GM12878 (cell line): ENCODE results near the gene E2F2. TPM values are rescaled to one million over a fixed set of nuclear protein-coding genes. Genes with fewer than 3 reads are reported as not detected.
A peak's percentile ranks its signal among the peaks of the same experiment; 100 is the strongest.

Experiments used
- BCL11A ChIP-seq: IDR thresholded peaks from 2 replicates; pipeline ENCODE4 v1.6.1; 2011; ENCODE audit warnings: low read depth, low read length
- CHD4 ChIP-seq: fragments of 200-600 bp; sonication (generic); IDR thresholded peaks from 2 replicates; pipeline ENCODE4 v1.6.1; 2016; ENCODE audit warnings: mild to moderate bottlenecking
- ETV6 ChIP-seq, 2 experiments: fragments of 450-650 bp in 1 of 2; IDR thresholded peaks in 1 of 2; conservative IDR thresholded peaks in 1 of 2; 2 replicates each; pipeline ENCODE4 v1.6.1; 2014; ENCODE audit warnings: antibody characterized with exemption in 1 of 2, borderline replicate concordance in 1 of 2, low read depth in 1 of 2, mild to moderate bottlenecking in 1 of 2, moderate library complexity in 1 of 2
- FOXM1 ChIP-seq: IDR thresholded peaks from 2 replicates; pipeline ENCODE4 v1.6.1; 2012; ENCODE audit warnings: low read depth, mild to moderate bottlenecking, inconsistent platforms, low read length, moderate library complexity
- GATAD2B ChIP-seq: fragments of 450-650 bp; conservative IDR thresholded peaks from 2 replicates; pipeline ENCODE4 v1.6.1; 2017; ENCODE audit warnings: low read depth, mild to moderate bottlenecking, moderate library complexity
- KLF5 ChIP-seq: fragments of 450-650 bp; IDR thresholded peaks from 2 replicates; pipeline ENCODE4 v1.6.1; 2014; ENCODE audit warnings: mild to moderate bottlenecking; ENCODE audit not compliant: partially characterized antibody
- LARP7 ChIP-seq: fragments of 450-650 bp; IDR thresholded peaks from 2 replicates; pipeline ENCODE4 v1.6.1; 2017; ENCODE audit warnings: mild to moderate bottlenecking
- MTA2 ChIP-seq: fragments of 450-650 bp; IDR thresholded peaks from 2 replicates; pipeline ENCODE4 v1.6.1; 2016; ENCODE audit warnings: low read depth, mild to moderate bottlenecking, moderate library complexity
- SIX5 ChIP-seq: IDR thresholded peaks from 2 replicates; pipeline ENCODE4 v1.6.1; 2011; ENCODE audit warnings: mild to moderate bottlenecking, low read depth, low read length, moderate library complexity; ENCODE audit not compliant: severe bottlenecking
- SMAD5 ChIP-seq: IDR thresholded peaks from 2 replicates; pipeline ENCODE4 v1.6.1; 2016; ENCODE audit warnings: antibody characterized with exemption, low read depth
- TAF1 ChIP-seq: IDR thresholded peaks from 2 replicates; pipeline ENCODE4 v1.6.1; 2011; ENCODE audit warnings: mild to moderate bottlenecking, low read depth, low read length, borderline replicate concordance
- TARDBP ChIP-seq: IDR thresholded peaks from 2 replicates; pipeline ENCODE4 v1.6.1; 2016; ENCODE audit warnings: borderline replicate concordance
- polyA plus RNA-seq, 11 experiments: library from polyadenylated mRNA; depleted of rRNA in 4 of 11; unstranded in 6 of 11; stranded (reverse) in 5 of 11; fragments of >200 nt; fragmentation: Nextera tagmentation in 4 of 11; fragmentation: Illumina TruSeq in 1 of 11; extraction: Ambion mirVana in 4 of 11; extraction: Trizol in 1 of 11; gene quantifications; 1 replicate in 1 of 11; 2 replicates in 10 of 11; pipeline versions ENCODE4 v1.2.1 to v1.2.3, GENCODE V29; 2011 to 2016; ENCODE audit warnings: inconsistent platforms in 2 of 11, missing spikeins in 2 of 11, low read depth in 1 of 11
- total RNA-seq, 4 experiments: library from RNA; depleted of rRNA in 3 of 4; stranded (reverse); fragments of >200 nt in 3 of 4; fragmentation: Illumina TruSeq in 1 of 4; extraction: Trizol in 1 of 4; gene quantifications; 2 replicates each; pipeline versions ENCODE4 v1.2.1 to v1.2.3, GENCODE V29; 2013 to 2021
- TF ChIP-seq, protein P1 (sequence below): fragments of 450-650 bp; formaldehyde crosslinking; IDR thresholded peaks from 2 replicates; pipeline ENCODE4 v1.4.0; 2022; ENCODE audit warnings: mild to moderate bottlenecking, moderate library complexity
- TF ChIP-seq, protein P2 (sequence below): IDR thresholded peaks from 2 replicates; pipeline ENCODE4 v1.6.1; 2012; ENCODE audit warnings: low read depth, low read length, improper control_type of control experiment
- TF ChIP-seq, protein P3 (sequence below): IDR thresholded peaks from 2 replicates; pipeline ENCODE4 v1.6.1; 2012; ENCODE audit warnings: improper control_type of control experiment, low read depth, low read length; ENCODE audit not compliant: insufficient replicate concordance
- TF ChIP-seq, protein P4 (sequence below): fragments of 450-650 bp; formaldehyde crosslinking; IDR thresholded peaks from 2 replicates; pipeline ENCODE4 v1.4.0; 2020; ENCODE audit warnings: mild to moderate bottlenecking, moderate library complexity

Gene E2F2
- total and polyA plus RNA-seq, 10 of the 15 experiments (the other 5 are each of a cell fraction or from before 2014, with no cell fraction given): 3.8 to 27.2 (median 14.6) TPM

DNA sequence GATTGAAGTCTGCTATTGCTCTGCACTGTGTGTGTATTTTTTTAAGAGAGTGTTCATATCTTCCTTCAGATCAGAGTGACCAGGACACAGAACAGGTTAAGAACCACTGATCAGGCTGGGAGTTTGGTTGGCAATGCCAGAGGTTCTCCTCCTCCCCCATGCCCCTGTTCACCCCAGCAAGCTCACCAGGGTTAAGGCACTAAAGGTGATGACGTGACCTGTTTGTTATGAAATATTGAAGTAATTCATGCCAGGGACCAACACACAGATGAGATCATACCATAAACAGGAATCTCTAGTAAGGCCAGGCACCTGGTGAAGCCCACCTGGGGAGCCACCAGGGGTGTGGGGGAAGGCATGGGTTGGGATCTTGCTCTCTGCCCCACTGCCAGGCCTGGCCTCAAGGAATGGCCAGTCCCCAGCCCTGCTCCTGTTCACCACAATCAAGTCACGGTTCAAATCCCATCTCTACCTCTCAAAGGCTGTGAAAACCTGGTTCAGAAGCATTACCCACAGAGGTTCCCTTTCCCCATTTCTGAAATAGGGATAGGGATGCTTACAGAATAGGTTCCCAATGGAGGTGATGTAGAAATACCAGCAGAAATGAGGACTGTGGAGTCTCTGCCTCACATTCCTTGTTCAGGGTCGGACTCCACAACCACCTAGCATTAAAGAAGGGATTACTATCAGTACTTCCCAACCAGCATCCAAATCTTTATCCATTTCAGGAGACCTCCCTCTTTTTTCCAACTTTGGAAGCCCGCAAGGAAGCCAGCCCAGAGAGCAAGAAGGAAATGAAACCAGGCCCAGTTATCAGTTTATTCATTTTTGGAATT is 25.8 kb upstream of the E2F2 start (continued):
- TF ChIP-seq TARDBP: no peak
- TF ChIP-seq KLF5: no peak
- TF ChIP-seq FOXM1: no peak; the same call in 1 of the 2 replicates
- TF ChIP-seq, protein P1, sequence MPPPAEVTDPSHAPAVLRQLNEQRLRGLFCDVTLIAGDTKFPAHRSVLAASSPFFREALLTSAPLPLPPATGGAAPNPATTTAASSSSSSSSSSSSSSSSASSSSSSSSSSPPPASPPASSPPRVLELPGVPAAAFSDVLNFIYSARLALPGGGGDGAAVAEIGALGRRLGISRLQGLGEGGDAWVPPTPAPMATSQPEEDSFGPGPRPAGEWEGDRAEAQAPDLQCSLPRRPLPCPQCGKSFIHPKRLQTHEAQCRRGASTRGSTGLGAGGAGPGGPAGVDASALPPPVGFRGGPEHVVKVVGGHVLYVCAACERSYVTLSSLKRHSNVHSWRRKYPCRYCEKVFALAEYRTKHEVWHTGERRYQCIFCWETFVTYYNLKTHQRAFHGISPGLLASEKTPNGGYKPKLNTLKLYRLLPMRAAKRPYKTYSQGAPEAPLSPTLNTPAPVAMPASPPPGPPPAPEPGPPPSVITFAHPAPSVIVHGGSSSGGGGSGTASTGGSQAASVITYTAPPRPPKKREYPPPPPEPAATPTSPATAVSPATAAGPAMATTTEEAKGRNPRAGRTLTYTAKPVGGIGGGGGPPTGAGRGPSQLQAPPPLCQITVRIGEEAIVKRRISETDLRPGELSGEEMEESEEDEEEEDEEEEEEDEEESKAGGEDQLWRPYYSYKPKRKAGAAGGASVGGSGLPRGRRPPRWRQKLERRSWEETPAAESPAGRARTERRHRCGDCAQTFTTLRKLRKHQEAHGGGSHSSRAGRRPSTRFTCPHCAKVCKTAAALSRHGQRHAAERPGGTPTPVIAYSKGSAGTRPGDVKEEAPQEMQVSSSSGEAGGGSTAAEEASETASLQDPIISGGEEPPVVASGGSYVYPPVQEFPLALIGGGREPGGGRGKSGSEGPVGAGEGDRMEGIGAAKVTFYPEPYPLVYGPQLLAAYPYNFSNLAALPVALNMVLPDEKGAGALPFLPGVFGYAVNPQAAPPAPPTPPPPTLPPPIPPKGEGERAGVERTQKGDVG: no peak
- no peak for TF ChIP-seq TAF1
- no peak for TF ChIP-seq ETV6 (conservative IDR thresholded peaks at IDR 0.05 in 1 of 2, IDR thresholded peaks at IDR 0.05 in 1 of 2; ENCODE audit: borderline replicate concordance in 1 of 2, low read depth in 1 of 2)
- TF ChIP-seq SIX5: no peak
- TF ChIP-seq MTA2: no peak
- no peak for TF ChIP-seq GATAD2B
- TF ChIP-seq, protein P2, sequence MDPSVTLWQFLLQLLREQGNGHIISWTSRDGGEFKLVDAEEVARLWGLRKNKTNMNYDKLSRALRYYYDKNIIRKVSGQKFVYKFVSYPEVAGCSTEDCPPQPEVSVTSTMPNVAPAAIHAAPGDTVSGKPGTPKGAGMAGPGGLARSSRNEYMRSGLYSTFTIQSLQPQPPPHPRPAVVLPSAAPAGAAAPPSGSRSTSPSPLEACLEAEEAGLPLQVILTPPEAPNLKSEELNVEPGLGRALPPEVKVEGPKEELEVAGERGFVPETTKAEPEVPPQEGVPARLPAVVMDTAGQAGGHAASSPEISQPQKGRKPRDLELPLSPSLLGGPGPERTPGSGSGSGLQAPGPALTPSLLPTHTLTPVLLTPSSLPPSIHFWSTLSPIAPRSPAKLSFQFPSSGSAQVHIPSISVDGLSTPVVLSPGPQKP: no peak
- TF ChIP-seq, protein P3, sequence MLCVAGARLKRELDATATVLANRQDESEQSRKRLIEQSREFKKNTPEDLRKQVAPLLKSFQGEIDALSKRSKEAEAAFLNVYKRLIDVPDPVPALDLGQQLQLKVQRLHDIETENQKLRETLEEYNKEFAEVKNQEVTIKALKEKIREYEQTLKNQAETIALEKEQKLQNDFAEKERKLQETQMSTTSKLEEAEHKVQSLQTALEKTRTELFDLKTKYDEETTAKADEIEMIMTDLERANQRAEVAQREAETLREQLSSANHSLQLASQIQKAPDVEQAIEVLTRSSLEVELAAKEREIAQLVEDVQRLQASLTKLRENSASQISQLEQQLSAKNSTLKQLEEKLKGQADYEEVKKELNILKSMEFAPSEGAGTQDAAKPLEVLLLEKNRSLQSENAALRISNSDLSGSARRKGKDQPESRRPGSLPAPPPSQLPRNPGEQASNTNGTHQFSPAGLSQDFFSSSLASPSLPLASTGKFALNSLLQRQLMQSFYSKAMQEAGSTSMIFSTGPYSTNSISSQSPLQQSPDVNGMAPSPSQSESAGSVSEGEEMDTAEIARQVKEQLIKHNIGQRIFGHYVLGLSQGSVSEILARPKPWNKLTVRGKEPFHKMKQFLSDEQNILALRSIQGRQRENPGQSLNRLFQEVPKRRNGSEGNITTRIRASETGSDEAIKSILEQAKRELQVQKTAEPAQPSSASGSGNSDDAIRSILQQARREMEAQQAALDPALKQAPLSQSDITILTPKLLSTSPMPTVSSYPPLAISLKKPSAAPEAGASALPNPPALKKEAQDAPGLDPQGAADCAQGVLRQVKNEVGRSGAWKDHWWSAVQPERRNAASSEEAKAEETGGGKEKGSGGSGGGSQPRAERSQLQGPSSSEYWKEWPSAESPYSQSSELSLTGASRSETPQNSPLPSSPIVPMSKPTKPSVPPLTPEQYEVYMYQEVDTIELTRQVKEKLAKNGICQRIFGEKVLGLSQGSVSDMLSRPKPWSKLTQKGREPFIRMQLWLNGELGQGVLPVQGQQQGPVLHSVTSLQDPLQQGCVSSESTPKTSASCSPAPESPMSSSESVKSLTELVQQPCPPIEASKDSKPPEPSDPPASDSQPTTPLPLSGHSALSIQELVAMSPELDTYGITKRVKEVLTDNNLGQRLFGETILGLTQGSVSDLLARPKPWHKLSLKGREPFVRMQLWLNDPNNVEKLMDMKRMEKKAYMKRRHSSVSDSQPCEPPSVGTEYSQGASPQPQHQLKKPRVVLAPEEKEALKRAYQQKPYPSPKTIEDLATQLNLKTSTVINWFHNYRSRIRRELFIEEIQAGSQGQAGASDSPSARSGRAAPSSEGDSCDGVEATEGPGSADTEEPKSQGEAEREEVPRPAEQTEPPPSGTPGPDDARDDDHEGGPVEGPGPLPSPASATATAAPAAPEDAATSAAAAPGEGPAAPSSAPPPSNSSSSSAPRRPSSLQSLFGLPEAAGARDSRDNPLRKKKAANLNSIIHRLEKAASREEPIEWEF: no peak
- peak; percentile 28; the same call in 1 of the 2 replicates for TF ChIP-seq SMAD5
- TF ChIP-seq, protein P4, sequence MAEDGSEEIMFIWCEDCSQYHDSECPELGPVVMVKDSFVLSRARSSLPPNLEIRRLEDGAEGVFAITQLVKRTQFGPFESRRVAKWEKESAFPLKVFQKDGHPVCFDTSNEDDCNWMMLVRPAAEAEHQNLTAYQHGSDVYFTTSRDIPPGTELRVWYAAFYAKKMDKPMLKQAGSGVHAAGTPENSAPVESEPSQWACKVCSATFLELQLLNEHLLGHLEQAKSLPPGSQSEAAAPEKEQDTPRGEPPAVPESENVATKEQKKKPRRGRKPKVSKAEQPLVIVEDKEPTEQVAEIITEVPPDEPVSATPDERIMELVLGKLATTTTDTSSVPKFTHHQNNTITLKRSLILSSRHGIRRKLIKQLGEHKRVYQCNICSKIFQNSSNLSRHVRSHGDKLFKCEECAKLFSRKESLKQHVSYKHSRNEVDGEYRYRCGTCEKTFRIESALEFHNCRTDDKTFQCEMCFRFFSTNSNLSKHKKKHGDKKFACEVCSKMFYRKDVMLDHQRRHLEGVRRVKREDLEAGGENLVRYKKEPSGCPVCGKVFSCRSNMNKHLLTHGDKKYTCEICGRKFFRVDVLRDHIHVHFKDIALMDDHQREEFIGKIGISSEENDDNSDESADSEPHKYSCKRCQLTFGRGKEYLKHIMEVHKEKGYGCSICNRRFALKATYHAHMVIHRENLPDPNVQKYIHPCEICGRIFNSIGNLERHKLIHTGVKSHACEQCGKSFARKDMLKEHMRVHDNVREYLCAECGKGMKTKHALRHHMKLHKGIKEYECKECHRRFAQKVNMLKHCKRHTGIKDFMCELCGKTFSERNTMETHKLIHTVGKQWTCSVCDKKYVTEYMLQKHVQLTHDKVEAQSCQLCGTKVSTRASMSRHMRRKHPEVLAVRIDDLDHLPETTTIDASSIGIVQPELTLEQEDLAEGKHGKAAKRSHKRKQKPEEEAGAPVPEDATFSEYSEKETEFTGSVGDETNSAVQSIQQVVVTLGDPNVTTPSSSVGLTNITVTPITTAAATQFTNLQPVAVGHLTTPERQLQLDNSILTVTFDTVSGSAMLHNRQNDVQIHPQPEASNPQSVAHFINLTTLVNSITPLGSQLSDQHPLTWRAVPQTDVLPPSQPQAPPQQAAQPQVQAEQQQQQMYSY (CRISPR knock-in tag): no peak
- TF ChIP-seq CHD4: no peak
- TF ChIP-seq BCL11A: peak; percentile 34; the same call in 1 of the 2 replicates
- no peak; the same call in 1 of the 2 replicates for TF ChIP-seq LARP7
